Fibroblast of pulmonary artery (primary cell): ENCODE results near the gene SPA17.
A peak's percentile ranks its signal among the peaks of the same experiment; 100 is the strongest.

ENCODE experiments used
- DNase-seq: peaks from one replicate; pipeline ENCODE4 v3.0.0-alpha.2; 2010; ENCODE audit warnings: low read depth
- H3K4me3 ChIP-seq: replicated peaks from 2 replicates; pipeline ENCODE4 v1.5.1; 2011; ENCODE audit warnings: low read depth, mild to moderate bottlenecking, control low read depth, low read length, moderate library complexity
- TF ChIP-seq, protein P1 (sequence below): IDR thresholded peaks from 2 replicates; pipeline ENCODE4 v1.5.1; 2011; ENCODE audit warnings: mild to moderate bottlenecking, control low read depth, low read length, inconsistent platforms; ENCODE audit errors: missing control alignments

Gene SPA17

DNA sequence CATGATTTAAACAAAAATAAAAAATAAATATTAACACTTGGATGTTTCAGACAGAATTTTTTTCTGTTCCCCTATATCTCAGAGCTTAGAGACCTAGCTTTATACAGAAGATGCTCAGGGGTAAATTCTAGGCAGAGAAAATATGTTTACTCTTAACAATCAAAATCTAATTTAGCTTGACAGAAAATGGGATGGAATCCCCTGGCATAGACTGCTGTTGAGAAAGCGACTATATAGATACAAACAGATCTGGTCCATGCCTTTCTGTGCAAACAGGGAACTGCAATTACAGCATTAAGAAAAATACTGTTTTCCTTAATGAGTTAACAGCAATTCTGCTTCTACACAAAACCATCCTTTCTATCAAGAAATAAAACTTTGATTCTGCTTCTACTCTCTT lies 14.7 kb upstream of the SPA17 start:
- no peak for DNase-seq
- H3K4me3 ChIP-seq: no peak overlapping the region
- TF ChIP-seq, protein P1, sequence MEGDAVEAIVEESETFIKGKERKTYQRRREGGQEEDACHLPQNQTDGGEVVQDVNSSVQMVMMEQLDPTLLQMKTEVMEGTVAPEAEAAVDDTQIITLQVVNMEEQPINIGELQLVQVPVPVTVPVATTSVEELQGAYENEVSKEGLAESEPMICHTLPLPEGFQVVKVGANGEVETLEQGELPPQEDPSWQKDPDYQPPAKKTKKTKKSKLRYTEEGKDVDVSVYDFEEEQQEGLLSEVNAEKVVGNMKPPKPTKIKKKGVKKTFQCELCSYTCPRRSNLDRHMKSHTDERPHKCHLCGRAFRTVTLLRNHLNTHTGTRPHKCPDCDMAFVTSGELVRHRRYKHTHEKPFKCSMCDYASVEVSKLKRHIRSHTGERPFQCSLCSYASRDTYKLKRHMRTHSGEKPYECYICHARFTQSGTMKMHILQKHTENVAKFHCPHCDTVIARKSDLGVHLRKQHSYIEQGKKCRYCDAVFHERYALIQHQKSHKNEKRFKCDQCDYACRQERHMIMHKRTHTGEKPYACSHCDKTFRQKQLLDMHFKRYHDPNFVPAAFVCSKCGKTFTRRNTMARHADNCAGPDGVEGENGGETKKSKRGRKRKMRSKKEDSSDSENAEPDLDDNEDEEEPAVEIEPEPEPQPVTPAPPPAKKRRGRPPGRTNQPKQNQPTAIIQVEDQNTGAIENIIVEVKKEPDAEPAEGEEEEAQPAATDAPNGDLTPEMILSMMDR: no peak

DNA sequence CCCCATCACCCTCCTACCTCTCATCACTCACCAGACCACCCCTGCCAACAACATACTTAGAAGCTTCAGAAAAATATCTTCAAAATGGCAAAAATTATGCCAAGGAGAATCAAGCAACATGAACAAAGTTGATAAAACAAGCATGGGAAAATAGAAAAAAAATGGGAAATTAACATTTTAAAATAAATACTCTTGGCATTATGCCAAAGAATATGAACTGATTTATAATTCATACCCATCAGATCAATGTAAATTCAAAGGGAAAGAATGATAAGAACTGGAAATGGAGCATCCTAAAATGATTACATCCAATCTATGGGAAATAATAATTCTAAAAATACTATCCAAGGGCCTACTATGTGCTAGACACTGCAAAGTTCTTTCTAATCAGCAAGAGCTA lies 12.2 kb upstream of the SPA17 start:
- no peak for DNase-seq
- TF ChIP-seq, protein P1: no peak
- H3K4me3 ChIP-seq: no peak overlapping the region

DNA sequence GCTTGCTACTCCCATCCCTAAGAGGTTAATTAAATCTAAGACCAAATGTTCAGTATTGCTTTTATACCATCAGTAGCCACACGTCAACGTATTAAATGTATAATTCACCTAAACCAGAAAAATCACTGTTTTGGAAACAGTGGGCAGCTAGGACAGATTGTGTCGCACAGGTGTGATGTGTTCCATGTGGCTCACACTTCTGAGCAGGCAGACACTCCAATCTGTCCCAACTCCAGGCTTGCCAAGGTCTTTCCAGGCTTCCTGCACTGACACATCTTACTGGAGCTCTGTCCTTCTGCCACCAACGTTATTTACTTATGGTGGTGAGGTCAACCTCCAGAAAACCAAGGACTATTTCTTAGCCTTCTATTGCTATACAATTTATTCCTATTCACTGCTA lies 11.6 kb upstream of the SPA17 start:
- TF ChIP-seq, protein P1: no peak
- no peak overlapping the region for H3K4me3 ChIP-seq
- no peak for DNase-seq

DNA sequence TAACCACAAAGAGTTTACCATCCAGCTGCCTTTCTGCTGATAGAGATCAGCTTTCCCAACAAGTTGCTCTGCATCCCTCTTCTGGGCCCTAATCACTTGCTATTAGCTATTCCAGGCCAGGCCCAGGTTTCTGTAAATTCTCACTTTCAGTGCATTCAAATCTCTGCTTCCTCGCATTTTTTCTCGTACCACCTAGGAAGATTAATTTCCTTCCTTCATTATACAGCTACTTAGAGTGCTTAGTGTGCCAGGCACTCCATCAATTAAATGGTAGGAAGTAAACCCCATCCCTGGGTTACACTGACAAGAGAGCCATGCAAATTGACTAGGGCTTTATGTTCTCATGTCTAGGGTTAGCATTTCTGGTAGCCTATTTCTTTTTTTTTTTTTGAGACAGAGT lies 9.8 kb upstream of the SPA17 start:
- H3K4me3 ChIP-seq: no peak overlapping the region
- DNase-seq: no peak
- TF ChIP-seq, protein P1: no peak

DNA sequence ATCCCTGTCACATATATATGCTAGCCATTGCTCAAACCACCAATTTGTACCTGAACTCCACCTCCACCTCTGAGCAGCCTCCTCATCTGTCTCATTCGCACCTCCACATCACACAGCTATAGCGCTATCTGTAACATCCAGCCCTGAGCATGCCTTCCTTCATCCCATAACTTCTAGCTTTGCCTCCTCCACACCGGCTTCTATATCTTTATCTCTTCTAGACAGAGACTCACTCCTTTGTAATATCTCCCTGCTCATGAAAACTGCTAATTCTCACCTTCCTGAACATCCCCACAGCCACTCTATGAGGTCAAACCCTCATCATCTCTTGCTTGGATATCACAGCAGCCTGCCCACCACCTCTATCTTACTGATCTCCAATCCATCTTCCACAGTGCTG lies 6.1 kb upstream of the SPA17 start:
- TF ChIP-seq, protein P1: no peak
- DNase-seq: no peak
- H3K4me3 ChIP-seq: no peak overlapping the region

DNA sequence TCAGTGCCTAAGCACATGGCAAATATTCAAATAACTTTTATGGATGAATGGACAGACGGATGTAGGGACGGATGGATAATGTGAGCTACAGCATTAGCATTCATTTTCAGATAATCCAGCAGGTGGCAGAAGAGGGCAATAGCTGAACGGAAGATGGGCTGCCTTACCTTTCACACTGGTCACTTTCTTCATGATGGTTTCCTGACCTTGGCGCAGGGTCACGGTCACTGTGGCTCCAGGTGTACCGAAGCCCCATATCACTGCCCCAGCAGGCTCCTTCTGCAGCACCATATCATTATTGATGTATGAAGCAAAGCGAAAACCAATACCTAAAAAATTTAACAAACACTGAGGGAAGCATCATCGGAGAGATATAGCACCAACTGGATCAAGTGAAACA lies 4.5 kb upstream of the SPA17 start:
- no peak overlapping the region for H3K4me3 ChIP-seq
- DNase-seq: peak; percentile 73
- TF ChIP-seq, protein P1: peak; percentile 82

DNA sequence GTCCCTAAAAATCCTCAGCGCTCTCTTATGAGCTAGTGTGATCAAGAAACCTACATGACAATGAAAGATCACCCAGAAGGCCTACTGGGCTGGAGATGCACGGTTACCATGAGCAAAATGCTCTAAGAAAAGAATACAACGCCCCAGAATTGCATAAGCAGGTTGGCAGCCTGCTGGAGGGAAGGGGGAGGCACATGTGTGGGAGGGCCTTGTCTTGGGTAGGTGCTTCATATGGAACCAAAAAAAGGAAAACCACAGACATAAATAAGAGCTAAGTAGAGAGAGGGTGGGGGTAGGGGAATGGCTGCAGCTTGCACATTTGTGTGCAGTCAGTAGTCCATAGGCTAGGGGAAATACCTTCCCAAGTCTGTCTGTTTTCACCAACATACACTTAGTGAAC lies 3.0 kb upstream of the SPA17 start:
- TF ChIP-seq, protein P1: no peak
- DNase-seq: peak; percentile 71
- H3K4me3 ChIP-seq: no peak overlapping the region
